ENCODE results near the gene TAF1B.

GRCh38 chr2:9820020-9820973 lies 23.0 kb upstream of the TAF1B start:
- TF ChIP-seq POLR2A (IDR thresholded peaks at IDR 0.05) (no peak), CTCF (IDR thresholded peaks at IDR 0.05) (no peak)

All from transverse colon (tissue), 3 donors.